A673 (cell line): ENCODE results near the gene VCP. TPM values are rescaled to one million over a fixed set of nuclear protein-coding genes. Genes with fewer than 3 reads are reported as not detected.

ENCODE experiments used
- Bru-seq: library from RNA; stranded (reverse); fragments of 400-500 nt; gene quantifications from one replicate; lab custom pipeline; 2021; lab: Mats Ljungman, UMichigan
- BruChase-seq, 2 experiments: library from RNA; stranded (reverse); fragments of 400-500 nt; gene quantifications; one replicate each; lab custom pipeline; 2021; lab: Mats Ljungman, UMichigan
- BruUV-seq: library from RNA; stranded (reverse); fragments of 400-500 nt; replicated peaks from 2 replicates; lab custom pipeline; 2021; lab: Mats Ljungman, UMichigan
- CTCF ChIA-PET: fragments of 300-600 bp; sonication (Branson Sonifier 250); formaldehyde crosslinking; loops from one replicate; lab custom pipeline; 2022; ENCODE audit warnings: antibody characterized with exemption; lab: Charles Lee
- POLR2A ChIA-PET: fragments of 300-600 bp; sonication (Branson Sonifier 250); formaldehyde crosslinking; loops from one replicate; lab custom pipeline; 2022; ENCODE audit warnings: antibody characterized with exemption; ENCODE audit not compliant: low non-redundant PET; lab: Charles Lee
- DNase-seq: peaks from one replicate; pipeline ENCODE4 v3.0.0-alpha.2; 2015; ENCODE audit warnings: low spot score
- H3K27ac ChIP-seq: fragments of 200-600 bp; sonication (generic); 2 replicates; pipeline ENCODE4 v1.5.1; 2016; ENCODE audit warnings: mixed run types, low read depth, mild to moderate bottlenecking, mixed read lengths, antibody characterized with exemption, low read length; ENCODE audit not compliant: poor library complexity, severe bottlenecking
- H3K27me3 ChIP-seq: fragments of 200-600 bp; sonication (generic); replicated peaks from 2 replicates; pipeline ENCODE4 v1.6.1; 2017; ENCODE audit warnings: mixed run types, low read depth, mild to moderate bottlenecking, mixed read lengths, antibody characterized with exemption, low read length; ENCODE audit not compliant: insufficient read depth, poor library complexity
- H3K36me3 ChIP-seq: fragments of 200-600 bp; sonication (generic); 2 replicates; pipeline ENCODE4 v1.6.1; 2016; ENCODE audit warnings: mixed run types, mild to moderate bottlenecking, mixed read lengths, antibody characterized with exemption, low read length; ENCODE audit not compliant: insufficient read depth, poor library complexity, severe bottlenecking
- H3K4me1 ChIP-seq: fragments of 200-600 bp; sonication (generic); 2 replicates; pipeline ENCODE4 v1.6.1; 2017; ENCODE audit warnings: mixed run types, mild to moderate bottlenecking, mixed read lengths, antibody characterized with exemption, low read length; ENCODE audit not compliant: insufficient read depth, poor library complexity, severe bottlenecking
- H3K4me3 ChIP-seq: fragments of 200-600 bp; sonication (generic); 2 replicates; pipeline ENCODE4 v1.5.1; 2016; ENCODE audit warnings: low read depth, mixed run types, mild to moderate bottlenecking, mixed read lengths, low read length; ENCODE audit not compliant: poor library complexity, severe bottlenecking
- H3K9me3 ChIP-seq: fragments of 200-600 bp; sonication (generic); 2 replicates; pipeline ENCODE4 v1.6.1; 2016; ENCODE audit warnings: mixed run types, low read depth, mild to moderate bottlenecking, mixed read lengths, antibody characterized with exemption, low read length; ENCODE audit not compliant: poor library complexity, severe bottlenecking
- EZH2 ChIP-seq: fragments of 200-600 bp; sonication (generic); IDR thresholded peaks from 2 replicates; pipeline ENCODE4 v1.6.1; 2017; ENCODE audit warnings: borderline replicate concordance, low read depth, mild to moderate bottlenecking, mixed read lengths, antibody characterized with exemption, low read length; ENCODE audit not compliant: poor library complexity, severe bottlenecking
- intact Hi-C: fragments of 100-400 bp; cut with micrococcal nuclease; formaldehyde crosslinking; loops from one replicate; pipeline ENCODE4 v1.10.0; 2022; ENCODE audit not compliant: unreplicated experiment
- long read RNA-seq: library from polyadenylated mRNA; stranded (forward); transcript quantifications from one replicate; pipeline ENCODE4 v2.0.0, GENCODE V29; 2022
- total RNA-seq: library from RNA; stranded (reverse); gene quantifications from 2 replicates; pipeline ENCODE4 v1.2.3, GENCODE V29; 2021
- TF ChIP-seq, protein P1 (sequence below): fragments of 300-800, 200-600 bp; sonication (generic); conservative IDR thresholded peaks from 2 replicates; pipeline ENCODE4 v1.5.1; 2017; ENCODE audit warnings: low read depth, mild to moderate bottlenecking, antibody characterized with exemption, low read length, moderate library complexity, mixed read lengths

The VCP gene
- total RNA-seq (625 and 643 TPM in 2 replicates), Bru-seq, nascent RNA (percentile 99 among the genes with signal in this experiment), BruChase-seq, experiment 1, labeled RNA remaining after a 2-hour chase (percentile 99 among the genes with signal in this experiment), BruChase-seq, experiment 2, labeled RNA remaining after a 6-hour chase (percentile 99 among the genes with signal in this experiment)
- long read RNA-seq, full-length matches to known transcripts: 2,748 of 3,087 reads
- long read RNA-seq, partial matches to known transcripts: 77 of 3,087 reads
- long read RNA-seq, other reads (novel, unspliced or antisense): 262 of 3,087 reads

DNA sequence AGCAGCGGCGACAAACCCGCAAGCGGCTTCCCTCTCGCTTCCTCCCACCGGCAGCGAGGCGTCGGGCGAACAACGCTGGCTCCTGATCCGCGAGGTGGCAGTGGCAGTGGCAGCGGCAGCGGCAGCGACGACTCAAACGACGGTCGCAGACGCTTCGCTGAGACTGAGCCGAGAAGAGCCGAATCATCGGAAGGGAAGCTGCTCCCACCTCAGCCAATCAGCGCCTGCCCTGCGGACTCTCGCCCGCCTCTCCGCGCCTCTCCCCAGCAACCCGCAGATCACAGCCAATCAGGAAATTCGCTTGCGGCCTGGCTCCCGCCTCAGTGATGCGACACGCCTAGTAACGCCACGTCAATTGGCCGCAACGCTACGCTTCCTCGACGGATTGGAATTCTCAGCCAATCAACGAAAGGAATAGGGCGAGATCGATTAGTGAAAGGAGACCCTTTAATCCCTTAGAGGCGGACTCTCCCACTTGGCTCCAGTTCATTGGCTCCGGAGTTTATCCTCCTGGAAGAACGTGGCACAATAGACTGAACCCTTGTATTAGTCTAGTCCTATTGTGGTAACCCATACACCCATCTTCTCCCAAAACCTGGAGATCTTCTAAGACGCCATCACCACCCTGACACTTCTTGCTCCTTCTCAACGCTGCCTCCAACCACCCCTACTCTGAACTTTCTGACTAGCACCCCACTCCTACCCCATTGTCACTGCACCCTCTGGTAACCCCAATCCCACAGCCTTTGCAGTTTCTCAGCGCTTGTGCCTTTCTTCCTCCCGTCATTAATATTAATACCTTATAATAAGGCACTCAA is at the start of gene VCP:
VCP (minus strand) TSS at position 165 of the 818 bp plus-strand sequence. CDS start 272 bp downstream, outside the sequence.
- Histone ChIP-seq H3K9me3 (no peaks in the 10 kb centered on the region), H3K36me3 (peaks cover 56% of the 10 kb centered on the region), H3K27me3 (no peaks in the 10 kb centered on the region), H3K4me1 (peaks cover 6% of the 10 kb centered on the region), H3K27ac (peak within 1 kb of the TSS; percentile 100), H3K4me3 (peak within 1 kb of the TSS; percentile 98)
- ChIA-PET POLR2A (interaction anchor here (0.5 to 0.8 kb wide), 2 partner anchors 8 to 30 kb away, joined by 4 read pairs; partner anchors contain the start of gene STOML2), CTCF (no interaction called here)
- no TSS peak for BruUV-seq
- peak; percentile 100 for DNase-seq
- intact Hi-C loops: no loop called here
- TF ChIP-seq, protein P1, sequence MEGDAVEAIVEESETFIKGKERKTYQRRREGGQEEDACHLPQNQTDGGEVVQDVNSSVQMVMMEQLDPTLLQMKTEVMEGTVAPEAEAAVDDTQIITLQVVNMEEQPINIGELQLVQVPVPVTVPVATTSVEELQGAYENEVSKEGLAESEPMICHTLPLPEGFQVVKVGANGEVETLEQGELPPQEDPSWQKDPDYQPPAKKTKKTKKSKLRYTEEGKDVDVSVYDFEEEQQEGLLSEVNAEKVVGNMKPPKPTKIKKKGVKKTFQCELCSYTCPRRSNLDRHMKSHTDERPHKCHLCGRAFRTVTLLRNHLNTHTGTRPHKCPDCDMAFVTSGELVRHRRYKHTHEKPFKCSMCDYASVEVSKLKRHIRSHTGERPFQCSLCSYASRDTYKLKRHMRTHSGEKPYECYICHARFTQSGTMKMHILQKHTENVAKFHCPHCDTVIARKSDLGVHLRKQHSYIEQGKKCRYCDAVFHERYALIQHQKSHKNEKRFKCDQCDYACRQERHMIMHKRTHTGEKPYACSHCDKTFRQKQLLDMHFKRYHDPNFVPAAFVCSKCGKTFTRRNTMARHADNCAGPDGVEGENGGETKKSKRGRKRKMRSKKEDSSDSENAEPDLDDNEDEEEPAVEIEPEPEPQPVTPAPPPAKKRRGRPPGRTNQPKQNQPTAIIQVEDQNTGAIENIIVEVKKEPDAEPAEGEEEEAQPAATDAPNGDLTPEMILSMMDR: no peak
- no peak for TF ChIP-seq EZH2

DNA sequence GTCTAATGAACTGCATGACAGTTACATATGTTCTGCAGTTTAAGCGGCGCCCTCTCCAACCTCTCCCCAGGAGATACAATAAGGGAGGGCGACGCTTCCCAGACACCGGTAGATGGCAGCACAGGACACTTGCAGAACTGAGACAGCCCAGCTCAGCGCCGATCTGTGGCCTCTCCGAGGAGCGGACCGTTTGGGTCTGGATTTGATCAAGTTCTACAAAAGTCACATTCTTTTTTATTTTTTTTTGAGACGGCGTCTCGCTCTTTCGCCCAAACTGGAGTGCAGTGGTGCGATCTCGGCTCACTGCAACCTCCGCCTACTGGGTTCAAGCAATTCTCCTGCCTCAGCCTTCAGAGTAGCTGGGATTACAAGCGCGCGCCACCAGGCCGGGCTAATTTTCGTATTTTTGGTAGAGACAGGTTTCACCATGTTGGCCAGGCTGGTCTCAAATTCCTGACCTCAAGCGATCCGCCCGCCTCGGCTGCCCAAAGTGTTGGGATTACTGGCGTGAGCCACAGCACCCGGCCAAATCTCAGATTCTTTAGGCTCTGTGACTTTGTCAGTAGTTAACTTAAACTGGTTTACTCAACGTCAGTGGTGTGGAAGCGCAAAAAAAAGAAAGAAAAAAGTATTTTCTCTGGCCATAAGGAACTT is 44.6 kb upstream of the VCP start:
- peak; percentile 95 for DNase-seq
- Histone ChIP-seq H3K27me3 (no peaks in the 10 kb centered on the region), H3K4me3 (peak overlapping the region; percentile 53), H3K36me3 (no peaks in the 10 kb centered on the region), H3K4me1 (peaks cover 23% of the 10 kb centered on the region), H3K9me3 (no peaks in the 10 kb centered on the region), H3K27ac (no peak overlapping the region)
- POLR2A ChIA-PET: no interaction called here
- no TSS peak for BruUV-seq
- CTCF ChIA-PET: interaction anchor here (0.6 to 1.3 kb wide), 4 partner anchors 142 to 437 kb away, joined by 3 to 17 read pairs (median 6); no protein-coding TSS in a partner anchor
- no peak for TF ChIP-seq EZH2
- TF ChIP-seq, protein P1: peak; percentile 91
- intact Hi-C loops: loop anchor here (1.0 to 10.0 kb wide), 7 partner anchors 142 to 540 kb away; partner anchors contain the start of genes CCDC107 and RMRP

DNA sequence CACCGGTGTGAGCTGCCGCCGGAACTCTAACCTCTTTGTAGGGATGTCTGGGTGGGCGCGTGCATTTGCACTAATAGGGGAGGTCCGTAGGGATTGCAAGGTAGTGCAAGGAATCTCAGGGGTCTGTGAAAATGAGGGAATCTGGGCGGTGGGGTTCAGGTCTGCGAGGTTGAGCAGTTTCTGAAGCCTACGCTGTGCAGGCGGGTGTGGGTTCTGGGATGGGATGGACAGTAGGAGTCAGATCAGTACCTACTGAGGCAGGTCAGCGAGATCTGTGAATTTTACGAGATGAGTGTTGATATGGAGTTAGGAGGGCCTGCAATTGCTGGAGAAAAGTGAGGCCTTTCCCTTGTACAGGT is 44.1 kb upstream of the VCP start:
- DNase-seq: no peak
- ChIA-PET CTCF (interaction anchor here (0.6 to 1.3 kb wide), 5 partner anchors 21 to 437 kb away, joined by 3 to 17 read pairs (median 8); no protein-coding TSS in a partner anchor), POLR2A (interaction anchor here (1.0 kb wide), 1 partner anchor 13 kb away, joined by 3 read pairs; the partner anchor contains the start of gene STOML2)
- H3K4me3 ChIP-seq: peak overlapping the region; percentile 53
- no peaks in the 10 kb centered on the region for H3K36me3 ChIP-seq
- H3K27me3 ChIP-seq: no peaks in the 10 kb centered on the region
- BruUV-seq: no TSS peak
- peaks cover 27% of the 10 kb centered on the region for H3K4me1 ChIP-seq
- H3K27ac ChIP-seq: no peak overlapping the region
- intact Hi-C loops: loop anchor here (1.0 to 10.0 kb wide), 6 partner anchors 143 to 541 kb away; partner anchors contain the start of genes CCDC107 and RMRP
- no peak for TF ChIP-seq EZH2
- TF ChIP-seq, protein P1: no peak
- no peaks in the 10 kb centered on the region for H3K9me3 ChIP-seq
